ENCODE results near the gene CFAP141. TPM values are rescaled to one million over a fixed set of nuclear protein-coding genes. Genes with fewer than 3 reads are reported as not detected.

The CFAP141 gene
- polyA plus RNA-seq, 1 donor from 2014 or later, result not detected

- Histone ChIP-seq H2AFZ (ENCODE audit: low read depth, low read length) (no peak overlapping the region), H3K27me3 (ENCODE audit: insufficient read depth, low read depth, low read length) (no peaks in the 10 kb centered on the region), H3K4me3 (ENCODE audit: low read length) (no peak overlapping the region), H3K4me2 (ENCODE audit: low read length) (no peak overlapping the region), H4K20me1 (ENCODE audit: insufficient read depth) (no peaks in the 10 kb centered on the region), H3K9ac (ENCODE audit: low read length) (no peak overlapping the region), H3K79me2 (replicated peaks; ENCODE audit: insufficient read depth, low read length) (no peaks in the 10 kb centered on the region), H3K27ac (ENCODE audit: low read length) (no peak overlapping the region), H3K9me3 (ENCODE audit: low read length) (no peaks in the 10 kb centered on the region), H3F3A (ENCODE audit: insufficient read depth, low read length, poor library complexity, severe bottlenecking) (no peaks in the 10 kb centered on the region), H3K36me3 (ENCODE audit: insufficient read depth, low read length) (no peaks in the 10 kb centered on the region), H3K9me2 (ENCODE audit: insufficient read depth, low read length) (no peaks in the 10 kb centered on the region)
- TF ChIP-seq REST (IDR thresholded peaks at IDR 0.05; ENCODE audit: borderline replicate concordance), result no peak
- TF ChIP-seq EZH2 (IDR thresholded peaks at IDR 0.05; ENCODE audit: borderline replicate concordance, insufficient read depth, low read length, poor library complexity, severe bottlenecking), result no peak
- TF ChIP-seq SMC3 (conservative IDR thresholded peaks at IDR 0.05; ENCODE audit: poor library complexity), result no peak
- no peak for TF ChIP-seq MXI1 (conservative IDR thresholded peaks at IDR 0.05; ENCODE audit: poor library complexity, severe bottlenecking)
- no peak for TF ChIP-seq EP300 (conservative IDR thresholded peaks at IDR 0.05; ENCODE audit: poor library complexity, severe bottlenecking)
- TF ChIP-seq RAD21 (conservative IDR thresholded peaks at IDR 0.05), result no peak
- no peak for TF ChIP-seq POLR2AphosphoS5 (IDR thresholded peaks at IDR 0.05)
- TF ChIP-seq TAF1 (IDR thresholded peaks at IDR 0.05; ENCODE audit: low read depth), result no peak
- TF ChIP-seq CTCF (IDR thresholded peaks at IDR 0.05; ENCODE audit: poor library complexity, severe bottlenecking), result no peak
Measured at GRCh38 chr1:154193821-154194220, 12.3 kb downstream of the CFAP141 start.

- Histone ChIP-seq H3K4me2 (ENCODE audit: low read length) (no peak overlapping the region), H3K9me3 (ENCODE audit: low read length) (no peaks in the 10 kb centered on the region), H3K4me3 (ENCODE audit: low read length) (no peak overlapping the region), H3K36me3 (ENCODE audit: insufficient read depth, low read length) (no peaks in the 10 kb centered on the region), H3K9me2 (ENCODE audit: insufficient read depth, low read length) (no peaks in the 10 kb centered on the region), H3K27ac (ENCODE audit: low read length) (no peak overlapping the region), H3K79me2 (replicated peaks; ENCODE audit: insufficient read depth, low read length) (no peaks in the 10 kb centered on the region), H3K9ac (ENCODE audit: low read length) (no peak overlapping the region), H2AFZ (ENCODE audit: low read depth, low read length) (no peak overlapping the region), H4K20me1 (ENCODE audit: insufficient read depth) (no peaks in the 10 kb centered on the region), H3K27me3 (ENCODE audit: insufficient read depth, low read depth, low read length) (no peaks in the 10 kb centered on the region), H3F3A (ENCODE audit: insufficient read depth, low read length, poor library complexity, severe bottlenecking) (no peaks in the 10 kb centered on the region)
- no peak for TF ChIP-seq SMC3 (conservative IDR thresholded peaks at IDR 0.05; ENCODE audit: poor library complexity)
- TF ChIP-seq TAF1 (IDR thresholded peaks at IDR 0.05; ENCODE audit: low read depth), result no peak
- TF ChIP-seq RAD21 (conservative IDR thresholded peaks at IDR 0.05), result no peak
- no peak for TF ChIP-seq REST (IDR thresholded peaks at IDR 0.05; ENCODE audit: borderline replicate concordance)
- no peak for TF ChIP-seq EP300 (conservative IDR thresholded peaks at IDR 0.05; ENCODE audit: poor library complexity, severe bottlenecking)
- TF ChIP-seq EZH2 (IDR thresholded peaks at IDR 0.05; ENCODE audit: borderline replicate concordance, insufficient read depth, low read length, poor library complexity, severe bottlenecking), result no peak
- no peak for TF ChIP-seq MXI1 (conservative IDR thresholded peaks at IDR 0.05; ENCODE audit: poor library complexity, severe bottlenecking)
- no peak for TF ChIP-seq CTCF (IDR thresholded peaks at IDR 0.05; ENCODE audit: poor library complexity, severe bottlenecking)
- TF ChIP-seq POLR2AphosphoS5 (IDR thresholded peaks at IDR 0.05), result no peak
Measured at GRCh38 chr1:154192476-154192875, 13.7 kb downstream of the CFAP141 start.
